Measurements from ENCODE around the gene BRINP3. TPM values are rescaled to one million over a fixed set of nuclear protein-coding genes. Genes with fewer than 3 reads are reported as not detected.

Gene BRINP3
- total RNA-seq, 1 donor from 2014 or later, result 1.5 TPM

DNA sequence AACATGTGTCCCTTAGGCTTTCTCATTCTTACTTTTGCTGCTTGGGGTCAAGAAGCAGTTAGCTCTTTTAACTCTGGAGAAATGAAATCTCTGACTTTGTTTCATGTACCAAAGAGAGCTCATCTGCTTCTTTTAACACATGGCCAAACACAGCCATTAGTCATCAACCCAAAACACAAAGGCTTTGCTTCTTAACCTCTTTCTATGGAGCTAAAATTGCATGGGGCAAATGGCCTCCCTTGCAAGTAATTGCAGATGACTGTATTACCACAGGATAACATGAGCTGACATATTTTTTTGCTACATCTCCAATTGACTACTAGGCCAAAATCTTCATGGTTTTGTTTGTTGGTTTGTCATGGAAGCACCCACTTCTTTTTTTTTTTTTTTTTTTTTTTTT, 300.9 kb downstream of the BRINP3 start:
- Histone ChIP-seq H3K9me3 (no peaks in the 10 kb centered on the region), H3K27ac (no peak overlapping the region), H3K4me3 (no peak overlapping the region), H3K36me3 (no peaks in the 10 kb centered on the region), H3K4me1 (no peaks in the 10 kb centered on the region), H3K27me3 (no peaks in the 10 kb centered on the region)
- no peak for DNase-seq (ENCODE audit: low spot score in 2 of 2)
- intact Hi-C loops (cut with DNase I), result no loop called here
- TF ChIP-seq CTCF (IDR thresholded peaks at IDR 0.05), result no peak

DNA sequence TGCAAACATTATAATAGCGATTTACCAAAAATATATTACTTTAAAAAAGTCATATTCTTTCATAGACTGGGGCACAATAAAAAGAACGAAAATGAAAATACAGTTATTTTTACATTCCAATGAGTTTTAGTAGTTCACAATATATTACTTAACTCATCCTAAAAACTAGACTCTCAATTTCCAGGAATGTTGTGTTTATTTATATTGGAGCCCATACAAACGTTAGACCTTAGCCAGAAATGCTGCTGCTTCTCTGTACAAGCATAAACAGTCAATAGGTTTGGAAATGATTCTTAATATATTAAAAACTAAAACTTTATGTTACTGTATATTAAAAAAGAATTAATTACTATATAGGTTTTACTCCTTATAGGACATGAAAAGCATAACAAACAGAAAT, 302.3 kb downstream of the BRINP3 start:
- Histone ChIP-seq H3K27me3 (no peaks in the 10 kb centered on the region), H3K9me3 (no peaks in the 10 kb centered on the region), H3K36me3 (no peaks in the 10 kb centered on the region), H3K27ac (no peak overlapping the region), H3K4me3 (no peak overlapping the region), H3K4me1 (no peaks in the 10 kb centered on the region)
- DNase-seq (ENCODE audit: low spot score in 2 of 2), result no peak
- intact Hi-C loops (cut with DNase I), result no loop called here
- no peak for TF ChIP-seq CTCF (IDR thresholded peaks at IDR 0.05)

DNA sequence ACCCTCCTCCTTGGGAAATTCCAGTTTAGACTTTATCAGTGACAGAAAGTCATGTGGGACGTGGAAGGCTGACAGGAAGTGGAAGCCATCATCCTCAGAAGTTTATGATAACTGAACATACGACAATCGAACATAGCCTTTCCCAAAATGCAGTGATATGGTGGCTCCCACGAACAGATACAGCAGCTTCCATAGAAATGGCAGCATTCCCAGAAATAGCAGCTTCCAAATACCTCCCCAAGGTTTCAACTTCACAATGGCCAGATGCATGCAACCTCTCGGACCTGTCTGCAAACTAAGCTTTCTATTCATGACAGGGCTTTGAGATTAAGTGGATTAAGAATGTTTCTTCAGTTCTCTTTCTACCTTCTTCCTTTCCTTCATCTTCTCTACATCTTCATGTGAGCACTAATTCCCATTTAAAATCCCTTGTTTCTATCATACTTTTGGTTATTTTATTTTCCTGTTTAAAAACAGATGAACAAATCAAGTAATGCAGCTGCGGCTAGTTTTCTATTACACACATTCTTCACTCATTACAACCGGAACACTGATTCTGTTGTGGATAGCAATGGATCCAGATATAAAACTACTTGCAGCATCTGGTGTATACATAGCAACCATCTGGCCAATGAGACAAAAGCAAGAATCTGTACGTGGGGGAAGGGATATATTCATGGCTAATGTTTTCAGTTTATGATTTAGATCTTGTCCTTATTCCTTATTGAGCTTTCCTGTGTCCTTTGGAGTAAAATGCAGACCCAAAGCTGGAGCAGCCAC, 304.8 kb downstream of the BRINP3 start:
- no peak for DNase-seq (ENCODE audit: low spot score in 2 of 2)
- H3K27ac ChIP-seq, result no peak overlapping the region
- intact Hi-C loops (cut with DNase I), result no loop called here
- no peak for TF ChIP-seq CTCF (IDR thresholded peaks at IDR 0.05)
- no peaks in the 10 kb centered on the region for H3K36me3 ChIP-seq
- no peak overlapping the region for H3K4me3 ChIP-seq
- no peaks in the 10 kb centered on the region for H3K27me3 ChIP-seq
- H3K9me3 ChIP-seq, result no peaks in the 10 kb centered on the region
- H3K4me1 ChIP-seq, result no peaks in the 10 kb centered on the region

GRCh38 chr1:190170321-190170720, 307.3 kb downstream of the BRINP3 start:
- H3K27ac ChIP-seq, result no peak overlapping the region
- H3K36me3 ChIP-seq, result no peaks in the 10 kb centered on the region
- intact Hi-C loops (cut with DNase I), result no loop called here
- no peaks in the 10 kb centered on the region for H3K9me3 ChIP-seq
- no peak for TF ChIP-seq CTCF (IDR thresholded peaks at IDR 0.05)
- H3K27me3 ChIP-seq, result no peaks in the 10 kb centered on the region
- H3K4me1 ChIP-seq, result no peaks in the 10 kb centered on the region
- H3K4me3 ChIP-seq, result no peak overlapping the region
- DNase-seq (ENCODE audit: low spot score in 2 of 2), result no peak

DNA sequence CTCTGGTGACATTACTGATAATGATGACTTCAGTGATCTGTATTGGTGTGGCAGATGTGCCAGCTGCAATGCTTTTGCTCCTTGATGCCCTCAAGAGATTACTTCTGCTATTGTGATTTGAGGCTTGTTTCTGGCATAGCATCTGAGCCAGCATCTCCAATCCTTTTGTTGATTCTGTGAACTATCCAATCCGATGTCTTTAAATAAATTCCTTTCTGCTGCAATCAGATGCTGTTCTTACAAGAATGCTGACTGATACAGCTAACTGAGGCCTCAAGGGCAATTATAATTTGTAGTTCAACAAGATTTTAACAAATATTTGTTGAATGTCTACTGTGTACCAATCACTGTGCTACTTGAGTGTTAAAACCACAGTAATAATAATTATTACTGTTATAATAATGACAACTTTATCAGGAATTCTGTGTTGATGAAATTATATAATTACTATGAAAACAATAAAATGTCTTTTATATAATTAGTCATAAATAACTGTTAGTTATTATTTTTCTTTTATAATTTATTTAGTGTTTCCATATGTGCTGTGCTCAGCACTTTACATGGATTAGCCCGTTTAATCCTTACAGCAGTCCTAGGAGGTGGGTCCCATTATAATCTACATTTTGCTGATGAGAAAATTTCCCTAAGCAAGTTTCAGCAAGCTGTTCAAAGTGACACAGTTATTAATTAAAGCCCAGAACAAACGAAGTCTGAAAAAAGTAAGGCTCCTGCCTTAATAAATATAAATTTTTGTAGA, 308.2 kb downstream of the BRINP3 start:
- H3K4me3 ChIP-seq, result no peak overlapping the region
- no peaks in the 10 kb centered on the region for H3K9me3 ChIP-seq
- H3K36me3 ChIP-seq, result no peaks in the 10 kb centered on the region
- intact Hi-C loops (cut with DNase I), result no loop called here
- DNase-seq (ENCODE audit: low spot score in 2 of 2), result no peak
- no peak for TF ChIP-seq CTCF (IDR thresholded peaks at IDR 0.05)
- H3K27me3 ChIP-seq, result no peaks in the 10 kb centered on the region
- no peaks in the 10 kb centered on the region for H3K4me1 ChIP-seq
- no peak overlapping the region for H3K27ac ChIP-seq
